ENCODE measurements around the gene IQGAP2. TPM values are rescaled to one million over a fixed set of nuclear protein-coding genes. Genes with fewer than 3 reads are reported as not detected.

The IQGAP2 gene
- polyA plus RNA-seq, 1 donor (not counting 4 experiments of a cell fraction or from before 2014, with no cell fraction given): 0.14 TPM

DNA sequence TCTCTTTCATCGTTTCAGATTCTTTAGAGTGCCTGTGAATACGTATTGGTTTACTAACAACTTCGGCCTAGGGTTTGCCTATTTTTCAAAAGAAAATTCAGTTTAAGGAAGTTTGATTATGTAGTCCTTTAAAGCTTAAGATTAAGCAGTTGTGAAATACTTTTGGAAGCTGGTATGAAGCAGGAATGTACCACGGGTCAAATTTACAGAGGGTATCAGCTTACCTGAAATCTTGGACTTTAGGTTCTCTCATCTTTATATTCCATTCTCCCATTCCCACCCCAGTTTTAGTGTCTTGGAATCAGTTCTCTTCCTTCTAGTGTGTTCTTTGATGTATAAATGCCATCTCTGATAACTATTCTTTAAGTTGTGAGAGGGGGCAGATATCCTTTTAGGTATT lies 53.2 kb downstream of the IQGAP2 start:
- H3K27me3 ChIP-seq (ENCODE audit: control insufficient read depth, extremely low read depth, insufficient read depth, low read length): no peaks in the 10 kb centered on the region
- no peak overlapping the region for H3K4me2 ChIP-seq (ENCODE audit: control insufficient read depth, extremely low read depth, insufficient read depth, low read depth, low read length)
- H3K36me3 ChIP-seq (ENCODE audit: control insufficient read depth in 2 of 2, extremely low read depth in 1 of 2, insufficient read depth in 2 of 2, low read length in 2 of 2): no peaks in the 10 kb centered on the region
- no peak overlapping the region for H3K9ac ChIP-seq (ENCODE audit: control insufficient read depth, extremely low read depth, insufficient read depth, low read length)
- H4K20me1 ChIP-seq (ENCODE audit: control insufficient read depth, extremely low read depth, insufficient read depth, low read length): no peaks in the 10 kb centered on the region
- no peaks in the 10 kb centered on the region for H3K9me3 ChIP-seq (ENCODE audit: control insufficient read depth, low read depth, low read length)
- DNase-seq (ENCODE audit: low read depth, low spot score) (no peak), FAIRE-seq (no peak)
- dilution Hi-C loops (cut with MboI; ENCODE audit: extremely low pct_ligation_motif_present, low sequenced_read_pairs): no loop called here
- no peaks in the 10 kb centered on the region for H3K79me2 ChIP-seq (ENCODE audit: control insufficient read depth, insufficient read depth, low read length)
- H3K27ac ChIP-seq (ENCODE audit: control insufficient read depth, insufficient read depth, low read length): no peak overlapping the region
- H3K9me1 ChIP-seq (ENCODE audit: control insufficient read depth, extremely low read depth, insufficient read depth, low read length): no peaks in the 10 kb centered on the region
- no peak overlapping the region for H2AFZ ChIP-seq (ENCODE audit: control insufficient read depth, low read length)
- no peak overlapping the region for H3K4me3 ChIP-seq (ENCODE audit: control insufficient read depth in 2 of 3, extremely low read depth in 1 of 3, insufficient read depth in 2 of 3, low read depth in 1 of 3, low read length in 3 of 3)
- no peaks in the 10 kb centered on the region for H3K4me1 ChIP-seq (ENCODE audit: control insufficient read depth, extremely low read depth, insufficient read depth, low read length)
- TF ChIP-seq EZH2 (IDR thresholded peaks at IDR 0.05; ENCODE audit: low read length): no peak
- TF ChIP-seq, protein P1, sequence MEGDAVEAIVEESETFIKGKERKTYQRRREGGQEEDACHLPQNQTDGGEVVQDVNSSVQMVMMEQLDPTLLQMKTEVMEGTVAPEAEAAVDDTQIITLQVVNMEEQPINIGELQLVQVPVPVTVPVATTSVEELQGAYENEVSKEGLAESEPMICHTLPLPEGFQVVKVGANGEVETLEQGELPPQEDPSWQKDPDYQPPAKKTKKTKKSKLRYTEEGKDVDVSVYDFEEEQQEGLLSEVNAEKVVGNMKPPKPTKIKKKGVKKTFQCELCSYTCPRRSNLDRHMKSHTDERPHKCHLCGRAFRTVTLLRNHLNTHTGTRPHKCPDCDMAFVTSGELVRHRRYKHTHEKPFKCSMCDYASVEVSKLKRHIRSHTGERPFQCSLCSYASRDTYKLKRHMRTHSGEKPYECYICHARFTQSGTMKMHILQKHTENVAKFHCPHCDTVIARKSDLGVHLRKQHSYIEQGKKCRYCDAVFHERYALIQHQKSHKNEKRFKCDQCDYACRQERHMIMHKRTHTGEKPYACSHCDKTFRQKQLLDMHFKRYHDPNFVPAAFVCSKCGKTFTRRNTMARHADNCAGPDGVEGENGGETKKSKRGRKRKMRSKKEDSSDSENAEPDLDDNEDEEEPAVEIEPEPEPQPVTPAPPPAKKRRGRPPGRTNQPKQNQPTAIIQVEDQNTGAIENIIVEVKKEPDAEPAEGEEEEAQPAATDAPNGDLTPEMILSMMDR (optimal IDR thresholded peaks at IDR 0.05 in 1 of 3, IDR thresholded peaks at IDR 0.05 in 1 of 3, conservative IDR thresholded peaks at IDR 0.05 in 1 of 3; ENCODE audit: extremely low read depth in 1 of 3, insufficient read depth in 2 of 3, low read length in 3 of 3): no peak

DNA sequence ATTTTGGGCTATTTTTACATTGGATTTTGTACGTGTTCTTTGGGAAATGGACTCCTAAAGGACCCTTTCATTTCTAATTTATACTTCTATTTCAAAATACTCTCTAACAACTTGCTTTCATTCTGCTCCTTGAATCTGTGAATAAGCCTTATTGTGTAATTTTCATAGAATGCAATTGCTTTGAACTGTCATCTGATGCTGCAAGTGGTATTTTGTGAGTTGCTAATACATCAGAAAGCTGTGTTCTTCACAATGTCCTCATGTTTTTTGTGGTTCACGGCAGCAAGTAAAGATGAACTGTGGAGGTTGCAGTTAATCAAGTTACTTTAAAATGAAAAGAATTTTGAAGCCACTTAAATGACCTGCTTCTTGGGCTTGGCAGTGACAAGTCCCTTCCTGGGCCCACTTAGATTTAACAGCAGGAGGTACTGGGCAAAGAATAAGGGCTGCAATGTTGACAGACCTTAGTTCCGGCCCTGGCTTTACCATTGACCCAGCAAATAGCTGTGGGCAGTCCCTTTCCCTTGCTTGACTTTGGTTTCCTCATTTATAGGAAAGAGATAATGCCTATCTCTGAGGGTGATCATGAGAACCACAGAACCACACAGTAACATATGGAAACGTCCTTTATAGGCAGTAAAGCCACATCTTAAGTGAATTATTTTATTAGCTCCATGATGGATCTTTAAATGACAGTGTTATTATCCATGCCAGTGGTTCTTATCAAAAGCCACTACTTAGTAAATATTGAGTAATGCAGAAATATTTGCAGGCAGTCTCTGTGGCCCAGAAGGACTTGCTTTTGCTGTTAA lies 54.8 kb downstream of the IQGAP2 start:
- dilution Hi-C loops (cut with MboI; ENCODE audit: extremely low pct_ligation_motif_present, low sequenced_read_pairs): no loop called here
- Histone ChIP-seq H3K4me2 (ENCODE audit: control insufficient read depth, extremely low read depth, insufficient read depth, low read depth, low read length) (no peak overlapping the region), H3K79me2 (ENCODE audit: control insufficient read depth, insufficient read depth, low read length) (no peaks in the 10 kb centered on the region), H3K9me1 (ENCODE audit: control insufficient read depth, extremely low read depth, insufficient read depth, low read length) (no peaks in the 10 kb centered on the region), H3K9me3 (ENCODE audit: control insufficient read depth, low read depth, low read length) (no peaks in the 10 kb centered on the region), H2AFZ (ENCODE audit: control insufficient read depth, low read length) (no peak overlapping the region), H3K27ac (ENCODE audit: control insufficient read depth, insufficient read depth, low read length) (no peak overlapping the region), H3K36me3 (ENCODE audit: control insufficient read depth in 2 of 2, extremely low read depth in 1 of 2, insufficient read depth in 2 of 2, low read length in 2 of 2) (no peaks in the 10 kb centered on the region), H4K20me1 (ENCODE audit: control insufficient read depth, extremely low read depth, insufficient read depth, low read length) (no peaks in the 10 kb centered on the region), H3K27me3 (ENCODE audit: control insufficient read depth, extremely low read depth, insufficient read depth, low read length) (no peaks in the 10 kb centered on the region), H3K9ac (ENCODE audit: control insufficient read depth, extremely low read depth, insufficient read depth, low read length) (no peak overlapping the region), H3K4me1 (ENCODE audit: control insufficient read depth, extremely low read depth, insufficient read depth, low read length) (no peaks in the 10 kb centered on the region), H3K4me3 (ENCODE audit: control insufficient read depth in 2 of 3, extremely low read depth in 1 of 3, insufficient read depth in 2 of 3, low read depth in 1 of 3, low read length in 3 of 3) (no peak overlapping the region)
- DNase-seq (ENCODE audit: low read depth, low spot score): no peak
- TF ChIP-seq EZH2 (IDR thresholded peaks at IDR 0.05; ENCODE audit: low read length): no peak
- TF ChIP-seq, protein P1 (optimal IDR thresholded peaks at IDR 0.05 in 1 of 3, IDR thresholded peaks at IDR 0.05 in 1 of 3, conservative IDR thresholded peaks at IDR 0.05 in 1 of 3; ENCODE audit: extremely low read depth in 1 of 3, insufficient read depth in 2 of 3, low read length in 3 of 3): no peak
- FAIRE-seq: no peak

All from keratinocyte (primary cell).